Measurements from ENCODE around the gene RGS13. TPM values are rescaled to one million over a fixed set of nuclear protein-coding genes. Genes with fewer than 3 reads are reported as not detected.
A peak's percentile ranks its signal among the peaks of the same experiment; 100 is the strongest.

Gene RGS13, protein sequence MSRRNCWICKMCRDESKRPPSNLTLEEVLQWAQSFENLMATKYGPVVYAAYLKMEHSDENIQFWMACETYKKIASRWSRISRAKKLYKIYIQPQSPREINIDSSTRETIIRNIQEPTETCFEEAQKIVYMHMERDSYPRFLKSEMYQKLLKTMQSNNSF
- total RNA-seq (ENCODE audit: low replicate concordance), result not detected in 2 replicates

- H3K4me3 ChIP-seq (ENCODE audit: low read depth, low read length), result no peak within 1 kb of the TSS
- no peak for TF ChIP-seq CTCF (IDR thresholded peaks at IDR 0.05; ENCODE audit: insufficient read depth, low read length)
- DNase-seq (ENCODE audit: low read depth), result no peak
Measured at GRCh38 chr1:192635939-192636338, at the start of gene RGS13. Gene RGS13, plus strand, starts transcription at chr1:192636147. Its CDS starts 8,188 bp downstream, at chr1:192644335.

DNA sequence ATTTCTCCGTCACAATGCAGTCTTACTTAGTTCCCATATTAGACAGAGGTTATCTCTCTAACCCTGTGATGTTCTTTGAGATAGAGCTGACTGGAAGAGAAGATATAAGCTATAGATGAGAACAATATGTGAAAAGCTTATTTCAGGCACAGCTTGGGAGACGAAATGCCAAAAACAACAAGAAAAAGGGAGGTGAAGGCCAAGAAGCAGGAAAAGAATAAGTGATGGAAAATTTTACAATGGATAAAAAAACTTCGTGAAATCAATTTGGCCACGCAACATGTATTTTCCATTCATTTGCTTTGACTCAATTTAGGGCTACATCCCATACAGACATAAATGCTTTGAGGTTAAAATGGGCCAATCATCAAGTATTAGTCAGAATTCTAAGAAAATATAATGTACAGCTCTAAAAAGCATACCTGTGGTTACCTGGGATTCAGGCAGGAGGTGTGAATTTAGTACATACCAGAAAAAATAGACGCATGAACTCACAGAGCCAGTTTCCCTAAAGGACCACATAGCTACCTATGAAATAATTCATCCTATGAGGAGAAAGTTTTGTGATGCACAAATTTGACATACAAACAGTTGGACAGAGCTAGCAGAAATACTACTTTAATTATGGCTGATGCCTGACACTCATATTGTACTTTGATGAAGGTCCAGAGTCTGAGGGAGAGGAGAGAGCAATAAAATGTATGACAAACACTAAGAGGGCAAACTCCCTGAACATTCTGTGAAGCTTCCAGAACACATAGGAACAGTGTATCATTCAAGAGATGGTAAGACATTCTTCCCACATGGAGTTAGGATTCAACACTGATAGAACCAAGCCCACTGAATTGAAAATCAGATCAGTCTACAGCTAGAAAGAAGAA lies 48.3 kb upstream of the RGS13 start:
- TF ChIP-seq CTCF (IDR thresholded peaks at IDR 0.05; ENCODE audit: insufficient read depth, low read length), result no peak
- DNase-seq (ENCODE audit: low read depth), result peak; percentile 51
- H3K4me3 ChIP-seq (ENCODE audit: low read depth, low read length), result no peak overlapping the region

DNA sequence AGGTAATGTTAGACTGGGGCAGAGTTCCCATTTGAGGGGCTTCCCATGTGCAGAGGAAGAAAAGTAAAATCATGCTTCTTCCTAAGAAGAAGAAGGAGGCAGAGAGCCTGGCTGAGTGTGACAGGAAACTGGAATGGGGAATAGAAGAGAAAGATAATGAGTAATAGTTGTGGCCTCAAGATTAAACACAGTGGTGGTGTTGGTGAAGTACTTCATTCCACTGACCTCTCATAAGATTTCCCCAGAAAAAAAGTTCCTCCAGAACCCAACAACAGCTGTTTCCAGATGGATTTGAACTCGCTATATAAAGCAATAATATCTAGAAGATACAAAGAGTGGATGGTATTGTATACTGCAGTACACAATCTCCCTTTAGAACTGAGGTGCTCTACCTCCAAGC lies 47.4 kb upstream of the RGS13 start:
- TF ChIP-seq CTCF (IDR thresholded peaks at IDR 0.05; ENCODE audit: insufficient read depth, low read length), result no peak
- H3K4me3 ChIP-seq (ENCODE audit: low read depth, low read length), result no peak overlapping the region
- peak; percentile 39 for DNase-seq (ENCODE audit: low read depth)

GRCh38 chr1:192589813-192590212 lies 46.1 kb upstream of the RGS13 start:
- H3K4me3 ChIP-seq (ENCODE audit: low read depth, low read length), result no peak overlapping the region
- DNase-seq (ENCODE audit: low read depth), result peak; percentile 32
- no peak for TF ChIP-seq CTCF (IDR thresholded peaks at IDR 0.05; ENCODE audit: insufficient read depth, low read length)

GRCh38 chr1:192592517-192592916 lies 43.4 kb upstream of the RGS13 start:
- no peak overlapping the region for H3K4me3 ChIP-seq (ENCODE audit: low read depth, low read length)
- TF ChIP-seq CTCF (IDR thresholded peaks at IDR 0.05; ENCODE audit: insufficient read depth, low read length), result no peak
- no peak for DNase-seq (ENCODE audit: low read depth)

GRCh38 chr1:192592981-192593708 lies 42.8 kb upstream of the RGS13 start:
- peak; percentile 41 for DNase-seq (ENCODE audit: low read depth)
- no peak for TF ChIP-seq CTCF (IDR thresholded peaks at IDR 0.05; ENCODE audit: insufficient read depth, low read length)

More at GRCh38 chr1:192592981-192593708, 42.8 kb upstream of the RGS13 start:
- no peak overlapping the region for H3K4me3 ChIP-seq (ENCODE audit: low read depth, low read length)

Measured in fibroblast of the aortic adventitia (primary cell).